ENCODE measurements around the gene PACRG.

The PACRG gene

GRCh38 chr6:163331245-163331644 lies 603.5 kb downstream of the PACRG start:
- no peak for TF ChIP-seq SUZ12 (IDR thresholded peaks at IDR 0.05; ENCODE audit: extremely low read depth, insufficient read depth, insufficient read length)
- no peak for TF ChIP-seq ZNF274 (IDR thresholded peaks at IDR 0.05; ENCODE audit: low read depth, low read length)
- TF ChIP-seq YY1 (IDR thresholded peaks at IDR 0.05; ENCODE audit: insufficient read depth, insufficient read length) = no peak
- Histone ChIP-seq H3K9me3 (ENCODE audit: insufficient read depth, low read length) (peaks cover 6% of the 10 kb centered on the region; the same call in 1 of the 2 replicates), H3K27me3 (ENCODE audit: insufficient read depth, insufficient read length) (no peaks in the 10 kb centered on the region), H3K36me3 (ENCODE audit: insufficient read depth, insufficient read length, low read length) (no peaks in the 10 kb centered on the region), H3K9ac (ENCODE audit: insufficient read length, low read depth) (no peak overlapping the region), H3K4me3 (ENCODE audit: insufficient read length, low read depth) (no peak overlapping the region), H3K4me1 (ENCODE audit: insufficient read depth, insufficient read length) (peaks cover 4% of the 10 kb centered on the region)
- no peak for DNase-seq (ENCODE audit: low read depth, low spot score)

- Histone ChIP-seq H3K4me1 (ENCODE audit: insufficient read depth, insufficient read length) (peaks cover 4% of the 10 kb centered on the region), H3K4me3 (ENCODE audit: insufficient read length, low read depth) (no peak overlapping the region), H3K9me3 (ENCODE audit: insufficient read depth, low read length) (no peaks in the 10 kb centered on the region), H3K36me3 (ENCODE audit: insufficient read depth, insufficient read length, low read length) (no peaks in the 10 kb centered on the region), H3K9ac (ENCODE audit: insufficient read length, low read depth) (no peak overlapping the region), H3K27me3 (ENCODE audit: insufficient read depth, insufficient read length) (no peaks in the 10 kb centered on the region)
- TF ChIP-seq ZNF274 (IDR thresholded peaks at IDR 0.05; ENCODE audit: low read depth, low read length) (no peak), SUZ12 (IDR thresholded peaks at IDR 0.05; ENCODE audit: extremely low read depth, insufficient read depth, insufficient read length) (no peak), YY1 (IDR thresholded peaks at IDR 0.05; ENCODE audit: insufficient read depth, insufficient read length) (no peak)
- no peak for DNase-seq (ENCODE audit: low read depth, low spot score)
Observed at GRCh38 chr6:163332575-163332974, 604.8 kb downstream of the PACRG start.

GRCh38 chr6:163333038-163333437 lies 605.3 kb downstream of the PACRG start:
- peaks cover 4% of the 10 kb centered on the region for H3K4me1 ChIP-seq (ENCODE audit: insufficient read depth, insufficient read length)
- no peak overlapping the region for H3K9ac ChIP-seq (ENCODE audit: insufficient read length, low read depth)
- H3K27me3 ChIP-seq (ENCODE audit: insufficient read depth, insufficient read length) = no peaks in the 10 kb centered on the region
- no peak for TF ChIP-seq SUZ12 (IDR thresholded peaks at IDR 0.05; ENCODE audit: extremely low read depth, insufficient read depth, insufficient read length)
- no peak for TF ChIP-seq YY1 (IDR thresholded peaks at IDR 0.05; ENCODE audit: insufficient read depth, insufficient read length)
- no peak for TF ChIP-seq ZNF274 (IDR thresholded peaks at IDR 0.05; ENCODE audit: low read depth, low read length)
- H3K36me3 ChIP-seq (ENCODE audit: insufficient read depth, insufficient read length, low read length) = no peaks in the 10 kb centered on the region
- no peak overlapping the region for H3K4me3 ChIP-seq (ENCODE audit: insufficient read length, low read depth)
- H3K9me3 ChIP-seq (ENCODE audit: insufficient read depth, low read length) = no peaks in the 10 kb centered on the region
- no peak for DNase-seq (ENCODE audit: low read depth, low spot score)

GRCh38 chr6:163333701-163334663 lies 606.2 kb downstream of the PACRG start:
- Histone ChIP-seq H3K36me3 (ENCODE audit: insufficient read depth, insufficient read length, low read length) (no peaks in the 10 kb centered on the region), H3K9me3 (ENCODE audit: insufficient read depth, low read length) (no peaks in the 10 kb centered on the region), H3K4me3 (ENCODE audit: insufficient read length, low read depth) (no peak overlapping the region), H3K27me3 (ENCODE audit: insufficient read depth, insufficient read length) (no peaks in the 10 kb centered on the region), H3K9ac (ENCODE audit: insufficient read length, low read depth) (no peak overlapping the region), H3K4me1 (ENCODE audit: insufficient read depth, insufficient read length) (peaks cover 12% of the 10 kb centered on the region)
- DNase-seq (ENCODE audit: low read depth, low spot score) = no peak
- TF ChIP-seq SUZ12 (IDR thresholded peaks at IDR 0.05; ENCODE audit: extremely low read depth, insufficient read depth, insufficient read length) = no peak
- TF ChIP-seq ZNF274 (IDR thresholded peaks at IDR 0.05; ENCODE audit: low read depth, low read length) = no peak

GRCh38 chr6:163335056-163335455 lies 607.3 kb downstream of the PACRG start:
- Histone ChIP-seq H3K4me3 (ENCODE audit: insufficient read length, low read depth) (no peak overlapping the region), H3K9ac (ENCODE audit: insufficient read length, low read depth) (no peak overlapping the region), H3K4me1 (ENCODE audit: insufficient read depth, insufficient read length) (peaks cover 10% of the 10 kb centered on the region), H3K27me3 (ENCODE audit: insufficient read depth, insufficient read length) (no peaks in the 10 kb centered on the region), H3K9me3 (ENCODE audit: insufficient read depth, low read length) (no peaks in the 10 kb centered on the region), H3K36me3 (ENCODE audit: insufficient read depth, insufficient read length, low read length) (no peaks in the 10 kb centered on the region)
- DNase-seq (ENCODE audit: low read depth, low spot score) = no peak
- TF ChIP-seq YY1 (IDR thresholded peaks at IDR 0.05; ENCODE audit: insufficient read depth, insufficient read length) = no peak
- no peak for TF ChIP-seq SUZ12 (IDR thresholded peaks at IDR 0.05; ENCODE audit: extremely low read depth, insufficient read depth, insufficient read length)
- no peak for TF ChIP-seq ZNF274 (IDR thresholded peaks at IDR 0.05; ENCODE audit: low read depth, low read length)

- Histone ChIP-seq H3K9me3 (ENCODE audit: insufficient read depth, low read length) (no peaks in the 10 kb centered on the region), H3K27me3 (ENCODE audit: insufficient read depth, insufficient read length) (no peaks in the 10 kb centered on the region), H3K36me3 (ENCODE audit: insufficient read depth, insufficient read length, low read length) (no peaks in the 10 kb centered on the region), H3K4me3 (ENCODE audit: insufficient read length, low read depth) (no peak overlapping the region), H3K9ac (ENCODE audit: insufficient read length, low read depth) (no peak overlapping the region), H3K4me1 (ENCODE audit: insufficient read depth, insufficient read length) (peaks cover 10% of the 10 kb centered on the region)
- TF ChIP-seq YY1 (IDR thresholded peaks at IDR 0.05; ENCODE audit: insufficient read depth, insufficient read length) (no peak), ZNF274 (IDR thresholded peaks at IDR 0.05; ENCODE audit: low read depth, low read length) (no peak), SUZ12 (IDR thresholded peaks at IDR 0.05; ENCODE audit: extremely low read depth, insufficient read depth, insufficient read length) (no peak)
- DNase-seq (ENCODE audit: low read depth, low spot score) = no peak
Observed at GRCh38 chr6:163335671-163336545, 608.1 kb downstream of the PACRG start.

- no peak for TF ChIP-seq SUZ12 (IDR thresholded peaks at IDR 0.05; ENCODE audit: extremely low read depth, insufficient read depth, insufficient read length)
- no peak for TF ChIP-seq YY1 (IDR thresholded peaks at IDR 0.05; ENCODE audit: insufficient read depth, insufficient read length)
- no peak for TF ChIP-seq ZNF274 (IDR thresholded peaks at IDR 0.05; ENCODE audit: low read depth, low read length)
- no peak for DNase-seq (ENCODE audit: low read depth, low spot score)
- no peaks in the 10 kb centered on the region for H3K36me3 ChIP-seq (ENCODE audit: insufficient read depth, insufficient read length, low read length)
- H3K4me1 ChIP-seq (ENCODE audit: insufficient read depth, insufficient read length) = peaks cover 17% of the 10 kb centered on the region
- H3K4me3 ChIP-seq (ENCODE audit: insufficient read length, low read depth) = no peak overlapping the region
- H3K27me3 ChIP-seq (ENCODE audit: insufficient read depth, insufficient read length) = no peaks in the 10 kb centered on the region
- H3K9ac ChIP-seq (ENCODE audit: insufficient read length, low read depth) = no peak overlapping the region
- no peaks in the 10 kb centered on the region for H3K9me3 ChIP-seq (ENCODE audit: insufficient read depth, low read length)
Observed at GRCh38 chr6:163336961-163337360, 609.2 kb downstream of the PACRG start.

Data from NT2/D1 (cell line).